PFSK-1 (cell line): ENCODE results near the gene RHNO1.

Source experiments
- POLR2AphosphoS5 ChIP-seq: IDR thresholded peaks from 2 replicates; pipeline ENCODE4 v1.6.1; 2012; ENCODE audit warnings: low read depth, mild to moderate bottlenecking, control low read depth, low read length, moderate library complexity
- TF ChIP-seq, protein P1 (sequence below), 2 experiments: IDR thresholded peaks; 2 replicates each; pipeline versions ENCODE4 v1.6.1 to v1.8.0; 2011 to 2012; ENCODE audit warnings: low read depth in 2 of 2, low read length in 2 of 2, control low read depth in 1 of 2, inconsistent platforms in 1 of 2, mild to moderate bottlenecking in 1 of 2, moderate library complexity in 1 of 2; ENCODE audit not compliant: insufficient read depth in 1 of 2

DNA sequence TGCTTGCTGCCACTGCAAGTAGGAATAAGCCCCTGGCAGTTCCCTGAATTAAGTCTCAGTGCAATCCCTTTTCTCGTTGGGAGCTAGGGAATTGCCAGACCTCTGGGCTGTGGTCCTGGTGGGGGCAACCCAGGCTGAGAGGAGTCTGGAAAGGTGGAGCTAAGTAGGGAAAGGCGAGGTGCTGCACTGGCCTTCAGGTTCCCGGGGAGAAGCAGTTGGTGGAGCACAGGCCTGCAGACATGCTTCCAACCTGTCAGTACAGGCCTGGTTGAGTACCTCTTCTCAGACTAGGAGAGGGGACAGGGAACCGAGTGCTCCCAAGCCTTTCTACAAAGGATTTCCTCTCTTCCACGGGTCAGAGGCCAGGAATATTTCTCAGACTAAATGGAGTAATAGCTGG lies 43.7 kb upstream of the RHNO1 start:
- TF ChIP-seq, protein P1, sequence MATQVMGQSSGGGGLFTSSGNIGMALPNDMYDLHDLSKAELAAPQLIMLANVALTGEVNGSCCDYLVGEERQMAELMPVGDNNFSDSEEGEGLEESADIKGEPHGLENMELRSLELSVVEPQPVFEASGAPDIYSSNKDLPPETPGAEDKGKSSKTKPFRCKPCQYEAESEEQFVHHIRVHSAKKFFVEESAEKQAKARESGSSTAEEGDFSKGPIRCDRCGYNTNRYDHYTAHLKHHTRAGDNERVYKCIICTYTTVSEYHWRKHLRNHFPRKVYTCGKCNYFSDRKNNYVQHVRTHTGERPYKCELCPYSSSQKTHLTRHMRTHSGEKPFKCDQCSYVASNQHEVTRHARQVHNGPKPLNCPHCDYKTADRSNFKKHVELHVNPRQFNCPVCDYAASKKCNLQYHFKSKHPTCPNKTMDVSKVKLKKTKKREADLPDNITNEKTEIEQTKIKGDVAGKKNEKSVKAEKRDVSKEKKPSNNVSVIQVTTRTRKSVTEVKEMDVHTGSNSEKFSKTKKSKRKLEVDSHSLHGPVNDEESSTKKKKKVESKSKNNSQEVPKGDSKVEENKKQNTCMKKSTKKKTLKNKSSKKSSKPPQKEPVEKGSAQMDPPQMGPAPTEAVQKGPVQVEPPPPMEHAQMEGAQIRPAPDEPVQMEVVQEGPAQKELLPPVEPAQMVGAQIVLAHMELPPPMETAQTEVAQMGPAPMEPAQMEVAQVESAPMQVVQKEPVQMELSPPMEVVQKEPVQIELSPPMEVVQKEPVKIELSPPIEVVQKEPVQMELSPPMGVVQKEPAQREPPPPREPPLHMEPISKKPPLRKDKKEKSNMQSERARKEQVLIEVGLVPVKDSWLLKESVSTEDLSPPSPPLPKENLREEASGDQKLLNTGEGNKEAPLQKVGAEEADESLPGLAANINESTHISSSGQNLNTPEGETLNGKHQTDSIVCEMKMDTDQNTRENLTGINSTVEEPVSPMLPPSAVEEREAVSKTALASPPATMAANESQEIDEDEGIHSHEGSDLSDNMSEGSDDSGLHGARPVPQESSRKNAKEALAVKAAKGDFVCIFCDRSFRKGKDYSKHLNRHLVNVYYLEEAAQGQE (IDR thresholded peaks at IDR 0.05; ENCODE audit: insufficient read depth in 1 of 2, low read depth in 2 of 2, low read length in 2 of 2): no peak
- TF ChIP-seq POLR2AphosphoS5: no peak
